Common myeloid progenitor, CD34-positive (primary cell): ENCODE data around the gene TP53.
A peak's percentile ranks its signal among the peaks of the same experiment; 100 is the strongest.
"Not testable (repeated sequence)": the region's sequence is repeated elsewhere in the genome, so short reads cannot be mapped to it uniquely, and the experiment has no call there.

Experiments
- CTCF ChIA-PET: fragments of 350-600 bp; sonication (Branson Sonifier 250); formaldehyde crosslinking; loops from one replicate; lab custom pipeline; 2021; ENCODE audit warnings: antibody characterized with exemption; lab: Charles Lee
- POLR2A ChIA-PET: fragments of 350-600 bp; sonication (Branson Sonifier 250); formaldehyde crosslinking; loops from one replicate; lab custom pipeline; 2021; ENCODE audit warnings: antibody characterized with exemption; lab: Charles Lee
- DNase-seq, 3 donors: peaks; one replicate each; pipeline versions ENCODE4 v3.0.0 to v3.0.0-alpha.2; 2013
- H3K27ac ChIP-seq, 2 experiments: 1 replicate in 1 of 2; 2 replicates in 1 of 2; pipeline ENCODE4 v1.7.0; 2013; ENCODE audit warnings: inconsistent platforms in 2 of 2, low read length in 2 of 2, mild to moderate bottlenecking in 2 of 2, low read depth in 1 of 2, moderate library complexity in 1 of 2; ENCODE audit not compliant: severe bottlenecking in 2 of 2, insufficient read depth in 1 of 2, poor library complexity in 1 of 2
- H3K27me3 ChIP-seq, 5 experiments: replicated peaks in 2 of 5; 1 replicate in 3 of 5; 2 replicates in 2 of 5; pipeline versions ENCODE4 v1.6.1 to v1.7.0; 2013; ENCODE audit warnings: low read length in 4 of 5, mild to moderate bottlenecking in 2 of 5, moderate library complexity in 2 of 5, inconsistent platforms in 1 of 5; ENCODE audit not compliant: insufficient read depth in 5 of 5, control insufficient read depth in 4 of 5
- H3K36me3 ChIP-seq, 4 experiments: 1 replicate in 2 of 4; 2 replicates in 2 of 4; pipeline versions ENCODE4 v1.6.1 to v1.7.0; 2013; ENCODE audit warnings: low read length in 3 of 4, control low read depth in 1 of 4, mild to moderate bottlenecking in 1 of 4; ENCODE audit not compliant: control insufficient read depth in 4 of 4, insufficient read depth in 4 of 4
- H3K4me1 ChIP-seq, 4 experiments: 1 replicate in 3 of 4; 2 replicates in 1 of 4; pipeline versions ENCODE4 v1.6.1 to v1.7.1; 2013; ENCODE audit warnings: low read length in 3 of 4, mild to moderate bottlenecking in 3 of 4, control low read depth in 1 of 4, inconsistent platforms in 1 of 4, moderate library complexity in 1 of 4; ENCODE audit not compliant: control insufficient read depth in 4 of 4, insufficient read depth in 4 of 4; ENCODE audit errors: control extremely low read depth in 1 of 4
- H3K4me3 ChIP-seq, 7 experiments: 1 replicate in 4 of 7; 2 replicates in 3 of 7; pipeline versions ENCODE4 v1.5.1 to v1.7.0; 2013; ENCODE audit warnings: mild to moderate bottlenecking in 7 of 7, low read length in 6 of 7, moderate library complexity in 6 of 7, inconsistent platforms in 2 of 7, low read depth in 2 of 7, control low read depth in 1 of 7; ENCODE audit not compliant: insufficient read depth in 4 of 7, control insufficient read depth in 1 of 7; ENCODE audit errors: extremely low read depth in 1 of 7
- H3K9me3 ChIP-seq, 5 experiments: 1 replicate in 4 of 5; 2 replicates in 1 of 5; pipeline versions ENCODE4 v1.6.1 to v1.7.1; 2013; ENCODE audit warnings: low read length in 4 of 5, mild to moderate bottlenecking in 2 of 5, inconsistent platforms in 1 of 5, low read depth in 1 of 5, moderate library complexity in 1 of 5; ENCODE audit not compliant: control insufficient read depth in 4 of 5, insufficient read depth in 2 of 5; ENCODE audit errors: control extremely low read depth in 1 of 5
- WGBS: methylation state at CpG from one replicate; pipeline ENCODE4 v1.1.5; 2013; ENCODE audit not compliant: insufficient coverage; 5-methylcytosine and 5-hydroxymethylcytosine counted together

Gene TP53

GRCh38 chr17:7650509-7651096 lies 36.7 kb downstream of the TP53 start, which contains the start of gene ATP1B2:
TSS of gene ATP1B2 (plus strand) at chr17:7650926. CDS start at chr17:7651519, 593 bp downstream.
- POLR2A ChIA-PET, result interaction anchor here (0.6 to 1.9 kb wide), 5 partner anchors 23 to 37 kb away, joined by 3 to 10 read pairs (median 3); partner anchors contain the start of genes SAT2, TP53 and WRAP53

GRCh38 chr17:7647018-7647417 lies 40.3 kb downstream of the TP53 start:
- no peak overlapping the region for H3K4me3 ChIP-seq
- no peak for DNase-seq
- CTCF ChIA-PET, result interaction anchor here (1.3 to 4.6 kb wide), 2 partner anchors 11 to 14 kb away, joined by 4 to 28 read pairs; partner anchors contain the start of gene SHBG
- H3K4me1 ChIP-seq, result peaks cover 0 to 18% (median 15%) of the 10 kb centered on the region in 4 experiments
- H3K27ac ChIP-seq, result no peak overlapping the region
- POLR2A ChIA-PET, result interaction anchor here (0.6 kb wide), 1 partner anchor 19 kb away, joined by 4 read pairs; the partner anchor contains the start of gene SAT2
- H3K9me3 ChIP-seq, result no peaks in the 10 kb centered on the region
- 73% methylated on average over 2 of the region's 4 CpGs for WGBS
- H3K27me3 ChIP-seq, result peaks cover 0 to 21% (median 11%) of the 10 kb centered on the region in 5 experiments
- no peaks in the 10 kb centered on the region for H3K36me3 ChIP-seq

More at GRCh38 chr17:7650509-7651096, 36.7 kb downstream of the TP53 start, which contains the start of gene ATP1B2:
- Histone ChIP-seq H3K4me3 (peak within 1 kb of the TSS; percentile 16 to 73 (median 51)), H3K27ac (no peak within 1 kb of the TSS), H3K4me1 (peaks cover 0 to 18% (median 15%) of the 10 kb centered on the region in 4 experiments), H3K36me3 (no peaks in the 10 kb centered on the region), H3K27me3 (peaks cover 0 to 47% (median 31%) of the 10 kb centered on the region in 5 experiments), H3K9me3 (no peaks in the 10 kb centered on the region)
- WGBS, result 1% methylated on average over 26 of the region's 34 CpGs
- peak; percentile 81 to 86 (median 83) for DNase-seq
- CTCF ChIA-PET, result interaction anchor here (0.8 to 1.5 kb wide), 6 partner anchors 9 to 66 kb away, joined by 3 to 6 read pairs (median 3); no protein-coding TSS in a partner anchor

- CTCF ChIA-PET, result interaction anchor here (4.6 kb wide), 1 partner anchor 14 kb away, joined by 28 read pairs; the partner anchor contains the start of gene SHBG
- no peaks in the 10 kb centered on the region for H3K9me3 ChIP-seq
- peaks cover 0 to 12% (median 11%) of the 10 kb centered on the region in 4 experiments for H3K4me1 ChIP-seq
- no peak overlapping the region for H3K4me3 ChIP-seq
- H3K27me3 ChIP-seq, result peaks cover 0 to 16% (median 11%) of the 10 kb centered on the region in 5 experiments
- no peaks in the 10 kb centered on the region for H3K36me3 ChIP-seq
- no peak overlapping the region for H3K27ac ChIP-seq
- WGBS, result 98% methylated on average over 7 of the region's 9 CpGs
- no peak for DNase-seq
- POLR2A ChIA-PET, result no interaction called here
Observed at GRCh38 chr17:7646457-7646856, 40.8 kb downstream of the TP53 start.

- WGBS, result 91% methylated on average over 4 of the region's 4 CpGs
- Histone ChIP-seq H3K4me1 (no peaks in the 10 kb centered on the region), H3K9me3 (no peaks in the 10 kb centered on the region), H3K36me3 (no peaks in the 10 kb centered on the region), H3K27me3 (peaks cover 0 to 3% (median 2%) of the 10 kb centered on the region in 5 experiments), H3K4me3 (no peak overlapping the region), H3K27ac (no peak overlapping the region)
- no peak for DNase-seq
- POLR2A ChIA-PET, result no interaction called here
- CTCF ChIA-PET, result interaction anchor here (4.6 kb wide), 1 partner anchor 12 kb away, joined by 28 read pairs; the partner anchor contains the start of gene SHBG
Observed at GRCh38 chr17:7644775-7645174, 42.5 kb downstream of the TP53 start.

- POLR2A ChIA-PET, result not testable (repeated sequence)
- WGBS, result 77% methylated on average over 7 of the region's 7 CpGs
- peak in 1 of 3 donors; percentile 10 for DNase-seq
Observed at GRCh38 chr17:7641635-7642034, 45.7 kb downstream of the TP53 start.

GRCh38 chr17:7640783-7641182 lies 46.5 kb downstream of the TP53 start:
- DNase-seq, result no peak
- POLR2A ChIA-PET, result no interaction called here
- H3K4me3 ChIP-seq, result no peak overlapping the region
- no peaks in the 10 kb centered on the region for H3K36me3 ChIP-seq
- no peaks in the 10 kb centered on the region for H3K9me3 ChIP-seq
- 93% methylated on average over 18 of the region's 26 CpGs for WGBS
- no peak overlapping the region for H3K27ac ChIP-seq
- H3K27me3 ChIP-seq, result no peaks in the 10 kb centered on the region
- H3K4me1 ChIP-seq, result no peaks in the 10 kb centered on the region
- CTCF ChIA-PET, result interaction anchor here (0.8 to 2.0 kb wide), 3 partner anchors 10 to 46 kb away, joined by 3 to 8 read pairs (median 4); partner anchors contain the start of genes ATP1B2 and TP53

More at GRCh38 chr17:7641635-7642034, 45.7 kb downstream of the TP53 start:
- H3K4me1 ChIP-seq, H3K4me3 ChIP-seq, H3K9me3 ChIP-seq, H3K27me3 ChIP-seq, H3K27ac ChIP-seq, H3K36me3 ChIP-seq: not testable (repeated sequence)
- CTCF ChIA-PET, result interaction anchor here (0.8 to 2.0 kb wide), 4 partner anchors 9 to 45 kb away, joined by 3 to 10 read pairs (median 6); partner anchors contain the start of genes ATP1B2 and TP53
